ENCODE results near the gene RBMS1.

Gene RBMS1

GRCh38 chr2:160324161-160324800 is 169.3 kb downstream of the RBMS1 start:
- H3K4me3 ChIP-seq (ENCODE audit: low read length) = no peak overlapping the region
- TF ChIP-seq ZNF274 (IDR thresholded peaks at IDR 0.05; ENCODE audit: low read depth, low read length) = no peak

- no peak for TF ChIP-seq ZNF274 (IDR thresholded peaks at IDR 0.05; ENCODE audit: low read depth, low read length)
Measured at GRCh38 chr2:160322320-160322719, 171.3 kb downstream of the RBMS1 start.

GRCh38 chr2:160321006-160321405 is 172.6 kb downstream of the RBMS1 start:
- no peak overlapping the region for H3K4me3 ChIP-seq (ENCODE audit: low read length)
- no peak for TF ChIP-seq ZNF274 (IDR thresholded peaks at IDR 0.05; ENCODE audit: low read depth, low read length)

More at GRCh38 chr2:160322320-160322719, 171.3 kb downstream of the RBMS1 start:
- no peak overlapping the region for H3K4me3 ChIP-seq (ENCODE audit: low read length)

- TF ChIP-seq ZNF274 (IDR thresholded peaks at IDR 0.05; ENCODE audit: low read depth, low read length) = no peak
- H3K4me3 ChIP-seq (ENCODE audit: low read length) = no peak overlapping the region
Measured at GRCh38 chr2:160319700-160320099, 173.9 kb downstream of the RBMS1 start.

DNA sequence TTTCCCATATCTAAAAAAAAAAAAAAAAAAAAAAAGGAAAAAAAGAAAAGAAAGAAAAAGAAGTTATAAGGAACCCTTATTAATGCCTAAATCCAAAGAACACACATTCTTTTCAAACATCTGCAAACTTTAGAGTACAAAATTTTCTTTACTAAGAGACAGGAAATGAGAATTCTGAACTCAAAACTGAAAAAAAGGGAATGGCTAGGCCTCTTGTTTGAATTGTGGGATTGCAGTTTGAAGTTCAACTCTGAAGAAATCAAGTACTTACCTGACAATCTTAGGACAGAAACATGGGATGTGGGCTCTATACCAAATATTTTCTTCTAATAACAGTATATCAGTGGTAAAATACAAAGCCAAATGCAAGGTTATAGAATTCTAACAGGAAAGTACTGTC is 175.4 kb downstream of the RBMS1 start:
- no peak overlapping the region for H3K4me3 ChIP-seq (ENCODE audit: low read length)
- TF ChIP-seq ZNF274 (IDR thresholded peaks at IDR 0.05; ENCODE audit: low read depth, low read length) = no peak

GRCh38 chr2:160317181-160318099 is 176.2 kb downstream of the RBMS1 start:
- no peak overlapping the region for H3K4me3 ChIP-seq (ENCODE audit: low read length)
- TF ChIP-seq ZNF274 (IDR thresholded peaks at IDR 0.05; ENCODE audit: low read depth, low read length) = no peak

DNA sequence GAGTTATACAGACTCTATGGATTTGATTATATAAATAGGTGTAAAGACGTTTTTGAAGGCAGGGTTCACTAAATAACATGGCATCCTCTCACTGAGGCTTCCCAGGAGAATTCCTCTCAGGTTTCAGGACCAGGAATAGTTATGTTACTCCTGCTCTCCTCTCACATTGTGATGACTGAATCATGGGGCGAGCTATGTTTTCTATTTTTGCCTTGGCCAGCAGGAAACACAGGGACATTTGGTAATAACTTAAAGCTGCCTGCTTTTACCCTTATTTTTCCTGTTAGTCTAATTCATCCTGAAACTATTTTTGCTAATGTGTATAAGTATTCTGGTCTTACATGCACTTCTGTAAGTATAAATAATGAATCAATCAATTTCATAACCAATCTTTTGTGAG is 178.3 kb downstream of the RBMS1 start:
- H3K4me3 ChIP-seq (ENCODE audit: low read length) = no peak overlapping the region
- no peak for TF ChIP-seq ZNF274 (IDR thresholded peaks at IDR 0.05; ENCODE audit: low read depth, low read length)

DNA sequence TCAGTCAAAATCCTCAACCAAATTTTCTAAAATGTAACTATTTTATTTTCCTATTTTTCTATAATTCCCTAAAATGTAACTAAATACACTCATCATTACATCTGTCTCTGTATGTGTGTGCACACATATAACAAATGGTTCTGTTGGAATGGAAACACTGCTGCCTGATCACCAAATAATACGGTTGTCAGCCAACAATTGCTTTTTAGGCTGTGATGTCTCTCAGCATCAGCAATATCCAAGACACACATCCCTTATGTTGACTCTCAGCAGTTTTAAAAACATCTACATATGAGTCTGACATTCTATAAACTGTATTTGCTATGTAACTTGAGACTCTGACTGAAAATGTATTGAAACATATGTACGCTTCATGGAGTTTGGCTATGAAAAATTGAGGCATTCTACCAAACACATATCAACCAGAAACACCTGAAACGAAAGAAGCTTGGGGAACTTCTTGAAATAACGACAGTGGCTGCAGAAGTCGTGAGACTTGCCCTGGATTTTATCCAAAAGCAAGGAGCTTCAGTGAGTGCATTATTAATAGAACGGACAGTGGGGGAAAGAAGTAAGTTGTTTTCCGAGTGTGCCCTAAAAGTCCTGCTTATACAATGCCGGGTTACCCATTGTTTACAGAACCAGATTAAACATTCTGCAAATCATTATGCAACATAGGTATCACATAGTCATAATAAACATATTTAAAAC is 183.3 kb downstream of the RBMS1 start:
- TF ChIP-seq ZNF274 (IDR thresholded peaks at IDR 0.05; ENCODE audit: low read depth, low read length) = no peak

DNA sequence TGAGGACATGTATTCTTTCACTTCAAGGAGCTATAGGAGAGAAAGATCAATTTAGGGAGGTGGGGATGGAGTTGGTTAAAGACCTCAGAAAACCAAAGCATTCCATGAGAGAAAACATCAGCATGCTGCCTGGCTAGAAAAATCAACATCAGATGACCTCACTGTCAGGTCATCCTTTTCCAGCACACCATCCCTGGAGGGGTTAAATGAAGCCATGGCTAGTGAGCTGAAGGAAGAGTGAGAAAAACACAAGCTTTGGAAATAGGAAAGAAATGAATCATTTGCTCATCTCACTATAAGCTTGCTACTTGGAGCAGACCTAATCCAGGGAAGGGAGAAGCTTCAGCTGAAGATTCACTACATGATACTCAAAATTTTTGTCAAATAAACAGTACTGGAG is 184.0 kb downstream of the RBMS1 start:
- H3K4me3 ChIP-seq (ENCODE audit: low read length) = no peak overlapping the region
- TF ChIP-seq ZNF274 (IDR thresholded peaks at IDR 0.05; ENCODE audit: low read depth, low read length) = no peak

More for the DNA sequence above, 183.3 kb downstream of the RBMS1 start:
- H3K4me3 ChIP-seq (ENCODE audit: low read length) = no peak overlapping the region

DNA sequence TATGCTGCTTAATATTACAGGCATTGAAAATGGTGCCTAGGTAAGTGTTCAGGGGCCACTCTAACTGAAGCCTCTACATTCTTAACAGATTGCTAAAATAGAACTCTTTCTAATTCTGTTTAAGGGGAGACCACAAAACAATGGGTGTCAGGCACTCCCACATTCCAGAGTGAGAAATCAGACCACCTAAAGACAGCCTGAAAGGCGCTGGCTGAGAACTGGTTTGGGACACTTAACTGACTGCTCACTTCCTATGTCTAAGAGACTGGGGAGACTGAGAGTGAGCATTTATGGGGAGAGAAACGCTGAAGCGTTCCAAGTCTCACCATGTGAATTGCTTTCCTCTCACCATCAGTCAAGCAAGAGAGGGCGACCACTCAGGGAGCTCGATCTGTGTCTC is 184.7 kb downstream of the RBMS1 start:
- H3K4me3 ChIP-seq (ENCODE audit: low read length) = no peak overlapping the region
- no peak for TF ChIP-seq ZNF274 (IDR thresholded peaks at IDR 0.05; ENCODE audit: low read depth, low read length)

GRCh38 chr2:160308476-160308875 is 185.1 kb downstream of the RBMS1 start:
- TF ChIP-seq ZNF274 (IDR thresholded peaks at IDR 0.05; ENCODE audit: low read depth, low read length) = no peak
- no peak overlapping the region for H3K4me3 ChIP-seq (ENCODE audit: low read length)

GRCh38 chr2:160306985-160307384 is 186.6 kb downstream of the RBMS1 start:
- no peak overlapping the region for H3K4me3 ChIP-seq (ENCODE audit: low read length)
- TF ChIP-seq ZNF274 (IDR thresholded peaks at IDR 0.05; ENCODE audit: low read depth, low read length) = no peak

- no peak for TF ChIP-seq ZNF274 (IDR thresholded peaks at IDR 0.05; ENCODE audit: low read depth, low read length)
- no peak overlapping the region for H3K4me3 ChIP-seq (ENCODE audit: low read length)
Measured at GRCh38 chr2:160305081-160305750, 188.4 kb downstream of the RBMS1 start.

- no peak for TF ChIP-seq ZNF274 (IDR thresholded peaks at IDR 0.05; ENCODE audit: low read depth, low read length)
- no peak overlapping the region for H3K4me3 ChIP-seq (ENCODE audit: low read length)
Measured at GRCh38 chr2:160303527-160303926, 190.1 kb downstream of the RBMS1 start.
